Endothelial cell of umbilical vein (primary cell): ENCODE data around the gene RASGRF2. TPM values are rescaled to one million over a fixed set of nuclear protein-coding genes. Genes with fewer than 3 reads are reported as not detected.

Experiments
- BruUV-seq: library from RNA; stranded (reverse); fragments of 400-500 nt; replicated peaks from 2 replicates; lab custom pipeline; 2021; lab: Mats Ljungman, UMichigan
- CTCF ChIA-PET: fragments of 300-600, 350-600 bp; sonication (Branson Sonifier 250); formaldehyde crosslinking; loops from one replicate; lab custom pipeline; 2021; ENCODE audit warnings: antibody characterized with exemption, inconsistent platforms; lab: Charles Lee
- POLR2A ChIA-PET: fragments of 300-600, 350-600 bp; sonication (Branson Sonifier 250); formaldehyde crosslinking; loops from one replicate; lab custom pipeline; 2021; ENCODE audit warnings: antibody characterized with exemption, inconsistent platforms; lab: Charles Lee
- DNase-seq: peaks from one replicate; pipeline ENCODE4 v3.0.0-alpha.2; 2011; ENCODE audit warnings: low read depth, low spot score
- FAIRE-seq: peaks from 2 replicates; lab custom pipeline; 2011; peaks lifted over from hg19 to GRCh38; lab: Jason Lieb, UNC
- H2AFZ ChIP-seq: 2 replicates; pipeline ENCODE4 v1.6.0; 2012; ENCODE audit warnings: low read depth, low read length, control low read depth, inconsistent platforms
- H3K27ac ChIP-seq: 2 replicates; pipeline ENCODE4 v1.5.1; 2011; ENCODE audit warnings: low read depth, mild to moderate bottlenecking, control low read depth, low read length, moderate library complexity; ENCODE audit not compliant: insufficient read depth
- H3K27me3 ChIP-seq, 2 experiments: 2 replicates each; pipeline versions ENCODE4 v1.6.0 to v1.6.1; 2011; ENCODE audit warnings: low read length in 2 of 2, mixed read lengths in 1 of 2; ENCODE audit not compliant: control insufficient read depth in 2 of 2, insufficient read depth in 2 of 2
- H3K36me3 ChIP-seq, 2 experiments: 2 replicates in 1 of 2; 3 replicates in 1 of 2; pipeline ENCODE4 v1.5.1; 2011; ENCODE audit warnings: low read length in 2 of 2, mild to moderate bottlenecking in 1 of 2, moderate library complexity in 1 of 2; ENCODE audit not compliant: control insufficient read depth in 2 of 2, insufficient read depth in 2 of 2; ENCODE audit errors: extremely low read depth in 1 of 2
- H3K4me1 ChIP-seq: 3 replicates; pipeline ENCODE4 v1.5.1; 2011; ENCODE audit warnings: mild to moderate bottlenecking, low read length; ENCODE audit not compliant: control insufficient read depth, insufficient read depth; ENCODE audit errors: extremely low read depth
- H3K4me2 ChIP-seq: 2 replicates; pipeline ENCODE4 v1.6.1; 2011; ENCODE audit warnings: low read length, control low read depth, mixed read lengths; ENCODE audit not compliant: insufficient read depth
- H3K4me3 ChIP-seq, 3 experiments: fragments of 200-600 bp in 1 of 3; sonication (generic), shearing (Covaris generic) in 1 of 3; replicated peaks in 1 of 3; 2 replicates each; pipeline ENCODE4 v1.5.1; 2011 to 2016; ENCODE audit warnings: control low read depth in 3 of 3, low read length in 3 of 3, mild to moderate bottlenecking in 2 of 3, inconsistent platforms in 1 of 3, low read depth in 1 of 3, moderate library complexity in 1 of 3; ENCODE audit not compliant: insufficient read depth in 1 of 3
- H3K79me2 ChIP-seq: 2 replicates; pipeline ENCODE4 v1.6.0; 2012; ENCODE audit warnings: low read length, inconsistent platforms; ENCODE audit not compliant: control insufficient read depth, insufficient read depth
- H3K9ac ChIP-seq: replicated peaks from 2 replicates; pipeline ENCODE3; 2011; ENCODE audit warnings: low read length, control low read depth; ENCODE audit not compliant: insufficient read depth; ENCODE audit errors: extremely low read depth
- H3K9me1 ChIP-seq: replicated peaks from 3 replicates; pipeline ENCODE4 v1.6.0; 2011; ENCODE audit warnings: mild to moderate bottlenecking, low read length; ENCODE audit not compliant: control insufficient read depth, insufficient read depth; ENCODE audit errors: extremely low read depth
- H3K9me3 ChIP-seq: replicated peaks from 2 replicates; pipeline ENCODE4 v1.5.1; 2012; ENCODE audit warnings: low read length, inconsistent platforms; ENCODE audit not compliant: control insufficient read depth, insufficient read depth
- H4K20me1 ChIP-seq: replicated peaks from 2 replicates; pipeline ENCODE3; 2011; ENCODE audit warnings: mild to moderate bottlenecking, low read length; ENCODE audit not compliant: control insufficient read depth, insufficient read depth; ENCODE audit errors: extremely low read depth
- CTCF ChIP-seq, 2 donors: IDR thresholded peaks; 1 replicate in 1 of 2; 2 replicates in 1 of 2; pipeline ENCODE4 v1.5.1; 2011; ENCODE audit warnings: low read length in 2 of 2, mild to moderate bottlenecking in 2 of 2, moderate library complexity in 2 of 2, control low read depth in 1 of 2, inconsistent platforms in 1 of 2, low read depth in 1 of 2; ENCODE audit not compliant: insufficient read depth in 1 of 2; ENCODE audit errors: extremely low read depth in 1 of 2
- EZH2 ChIP-seq: IDR thresholded peaks from 2 replicates; pipeline ENCODE4 v1.6.1; 2012; ENCODE audit warnings: borderline replicate concordance, low read depth, mild to moderate bottlenecking, moderate library complexity, low read length, inconsistent platforms; ENCODE audit not compliant: severe bottlenecking
- FOS ChIP-seq: IDR thresholded peaks from 2 replicates; pipeline ENCODE4 v1.6.1; 2011; ENCODE audit warnings: mild to moderate bottlenecking, low read length, moderate library complexity, borderline replicate concordance; ENCODE audit not compliant: insufficient read depth
- GATA2 ChIP-seq: IDR thresholded peaks from 2 replicates; pipeline ENCODE4 v1.7.0; 2011; ENCODE audit warnings: low read depth, mild to moderate bottlenecking, moderate library complexity, mixed read lengths, low read length; ENCODE audit not compliant: insufficient read length, insufficient read depth
- JUN ChIP-seq: IDR thresholded peaks from 2 replicates; pipeline ENCODE4 v1.6.1; 2011; ENCODE audit warnings: borderline replicate concordance, low read depth; ENCODE audit not compliant: insufficient read length, insufficient read depth
- MYC ChIP-seq: IDR thresholded peaks from one replicate; pipeline ENCODE4 v1.6.1; 2011; ENCODE audit warnings: mild to moderate bottlenecking, low read depth, low read length
- POLR2A ChIP-seq: IDR thresholded peaks from 2 replicates; pipeline ENCODE4 v1.6.1; 2012; ENCODE audit warnings: low read depth, mild to moderate bottlenecking, control low read depth, low read length
- POLR2AphosphoS5 ChIP-seq: IDR thresholded peaks from 2 replicates; pipeline ENCODE4 v1.6.1; 2012; ENCODE audit warnings: low read depth, mild to moderate bottlenecking, control low read depth, low read length, moderate library complexity; ENCODE audit not compliant: insufficient read depth
- dilution Hi-C: fragments of 300-500 bp; cut with MboI; formaldehyde crosslinking; loops from one replicate; pipeline ENCODE4 v1.15.0; 2019; ENCODE audit warnings: low sequenced_read_pairs; ENCODE audit not compliant: extremely low pct_ligation_motif_present
- intact Hi-C: fragments of 100-400 bp; cut with micrococcal nuclease; formaldehyde crosslinking; loops from one replicate; pipeline ENCODE4 v1.10.0; 2022
- polyA plus RNA-seq, 4 experiments: library from polyadenylated mRNA; depleted of rRNA in 3 of 4; stranded (reverse) in 3 of 4; unstranded in 1 of 4; fragments of >200 nt; gene quantifications; 2 replicates each; pipeline versions ENCODE4 v1.2.1 to v1.2.3, GENCODE V29; 2011 to 2012; ENCODE audit warnings: missing spikeins in 1 of 4
- total RNA-seq: library from RNA; stranded (reverse); gene quantifications from 2 replicates; pipeline ENCODE4 v1.2.3, GENCODE V29; 2021
- TF ChIP-seq, protein P1 (sequence below): IDR thresholded peaks from 2 replicates; pipeline ENCODE4 v1.6.1; 2011; ENCODE audit not compliant: insufficient read depth, insufficient read length

Gene RASGRF2
- total and polyA plus RNA-seq, 2 donors (not counting 3 experiments of a cell fraction or from before 2014, with no cell fraction given), result 0.41 to 4.0 TPM

DNA sequence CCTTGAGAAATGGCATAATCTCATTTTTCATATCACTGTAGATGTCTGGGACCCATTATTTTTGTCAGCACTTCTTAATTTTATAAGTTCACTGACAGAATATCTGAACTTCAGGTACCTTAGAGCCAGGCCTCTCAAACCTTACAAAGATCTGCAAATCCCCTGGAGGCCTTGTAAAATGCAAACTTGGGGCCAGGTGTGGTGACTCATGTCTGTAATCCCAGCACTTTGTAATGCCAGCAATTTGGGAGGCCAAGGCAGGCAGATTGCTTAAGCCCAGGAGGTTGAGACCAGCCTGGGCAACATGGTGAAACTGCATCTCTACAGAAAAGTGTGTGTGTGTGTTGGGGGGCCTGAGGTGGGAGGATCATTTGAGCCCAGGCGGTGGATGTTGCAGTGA is 30.8 kb downstream of the RASGRF2 start:
- H3K9ac ChIP-seq, result no peak overlapping the region
- H2AFZ ChIP-seq, result no peak overlapping the region
- H3K4me2 ChIP-seq, result no peak overlapping the region
- no peak overlapping the region for H3K27ac ChIP-seq
- no peaks in the 10 kb centered on the region for H3K9me3 ChIP-seq
- dilution Hi-C loops (no loop called here), intact Hi-C loops (no loop called here)
- H3K36me3 ChIP-seq, result no peaks in the 10 kb centered on the region
- FAIRE-seq, result no peak
- POLR2A ChIA-PET, result no interaction called here
- no peaks in the 10 kb centered on the region for H3K79me2 ChIP-seq
- H3K27me3 ChIP-seq, result no peaks in the 10 kb centered on the region
- CTCF ChIA-PET, result interaction anchor here (1.6 kb wide), 1 partner anchor 117 kb away, joined by 3 read pairs; no protein-coding TSS in a partner anchor
- H3K4me3 ChIP-seq, result no peak overlapping the region
- TF ChIP-seq JUN, result no peak
- TF ChIP-seq EZH2, result no peak
- no peak for TF ChIP-seq GATA2
- TF ChIP-seq, protein P1, sequence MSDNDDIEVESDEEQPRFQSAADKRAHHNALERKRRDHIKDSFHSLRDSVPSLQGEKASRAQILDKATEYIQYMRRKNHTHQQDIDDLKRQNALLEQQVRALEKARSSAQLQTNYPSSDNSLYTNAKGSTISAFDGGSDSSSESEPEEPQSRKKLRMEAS, result no peak
- TF ChIP-seq FOS, result no peak
- no peak for TF ChIP-seq MYC
- no peak for TF ChIP-seq POLR2AphosphoS5
- no peak for TF ChIP-seq CTCF (IDR thresholded peaks at IDR 0.05; ENCODE audit: extremely low read depth in 1 of 2, insufficient read depth in 1 of 2, low read depth in 1 of 2, low read length in 2 of 2)
- TF ChIP-seq POLR2A, result no peak
- H4K20me1 ChIP-seq, result no peaks in the 10 kb centered on the region
- H3K4me1 ChIP-seq, result peaks cover 4% of the 10 kb centered on the region
- H3K9me1 ChIP-seq, result no peaks in the 10 kb centered on the region
- BruUV-seq, result no TSS peak
- DNase-seq, result no peak
